NCI-H526 (cell line): ENCODE data around the gene NCKIPSD.
A peak's percentile ranks its signal among the peaks of the same experiment; 100 is the strongest.

ENCODE experiments used
- DNase-seq, 2 experiments: peaks; one replicate each; lab custom pipeline; 2025; lab: John Stamatoyannopoulos, UW

NCKIPSD gene

DNA sequence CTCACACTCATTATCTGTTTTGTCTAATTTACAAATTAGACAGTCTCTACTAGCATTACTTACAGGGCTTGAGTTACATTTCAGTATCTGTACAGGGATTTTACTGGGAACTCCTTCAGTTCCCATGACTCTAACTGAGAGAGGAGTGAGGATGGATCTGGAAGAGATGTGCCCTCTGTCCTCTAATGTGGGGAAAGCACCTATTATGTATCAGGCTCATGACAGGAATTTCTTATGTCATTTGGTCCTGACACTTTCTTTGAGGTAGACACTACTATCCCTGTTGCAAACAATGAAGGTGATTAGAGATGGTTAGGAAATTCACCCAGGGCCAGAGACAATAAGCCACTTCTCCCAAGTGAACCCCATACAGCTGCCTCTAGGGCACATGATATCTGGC lies 10.9 kb upstream of the NCKIPSD start:
- DNase-seq = no peak

GRCh38 chr3:48696156-48696555 lies 10.4 kb upstream of the NCKIPSD start:
- no peak for DNase-seq

GRCh38 chr3:48695393-48695753 lies 9.7 kb upstream of the NCKIPSD start:
- DNase-seq = no peak

DNA sequence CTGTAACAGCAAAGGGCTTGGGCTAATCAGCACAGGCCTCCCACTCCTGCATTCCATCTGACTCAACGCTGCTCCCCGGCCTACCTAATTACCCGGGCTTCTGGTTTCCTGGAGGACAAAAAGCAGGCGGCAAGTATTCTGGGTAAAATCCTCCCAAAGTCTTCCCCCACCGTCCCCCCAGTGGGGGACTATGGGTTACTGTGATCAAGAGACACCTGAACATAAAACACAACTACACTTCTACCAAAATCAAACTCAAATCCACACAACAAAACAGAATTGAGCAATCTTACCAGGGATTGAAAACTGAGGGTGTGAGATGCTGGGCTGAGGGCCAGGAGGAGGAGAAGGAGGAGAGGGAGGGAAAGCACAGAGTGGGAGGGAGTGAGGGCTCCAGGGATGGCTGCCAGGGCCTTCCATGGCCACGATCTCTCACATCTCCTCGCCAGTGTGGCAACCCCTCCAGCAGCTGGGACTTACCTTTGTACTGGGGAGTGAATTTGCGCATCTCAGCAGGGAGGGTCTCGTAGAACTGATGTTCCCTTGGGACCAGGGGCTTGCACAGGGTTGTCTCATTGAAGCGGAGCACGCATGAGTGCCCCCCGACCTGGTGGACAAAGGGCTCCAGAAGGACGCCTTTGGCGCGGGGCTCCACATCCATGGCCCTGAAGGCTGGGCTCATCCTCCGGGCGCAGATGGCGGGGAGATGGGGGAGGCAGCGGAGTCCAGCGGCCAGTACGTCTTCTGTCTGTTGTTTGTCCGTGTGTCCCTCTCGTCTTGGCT lies 9.1 kb upstream of the NCKIPSD start:
- DNase-seq = no peak

DNA sequence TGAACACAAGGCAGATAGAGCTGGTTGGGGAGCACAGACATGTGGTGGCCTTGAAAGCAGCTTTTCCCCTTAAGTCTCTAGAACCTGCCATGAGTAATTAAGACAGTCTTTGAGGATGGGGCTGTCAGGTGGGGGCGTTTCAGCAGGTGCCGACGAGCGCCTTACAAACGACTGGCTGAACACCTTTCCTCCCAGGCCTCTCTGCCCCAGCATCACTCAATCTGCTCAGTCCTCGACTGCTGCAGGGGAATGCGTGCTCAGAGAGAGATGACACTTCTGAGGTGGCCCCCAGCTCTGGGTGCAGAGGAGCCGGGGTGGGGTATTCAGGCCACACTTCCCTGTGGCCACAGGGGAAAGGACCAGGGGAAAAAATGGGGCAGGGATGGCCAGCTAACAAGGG lies 8.1 kb upstream of the NCKIPSD start:
- no peak for DNase-seq

DNA sequence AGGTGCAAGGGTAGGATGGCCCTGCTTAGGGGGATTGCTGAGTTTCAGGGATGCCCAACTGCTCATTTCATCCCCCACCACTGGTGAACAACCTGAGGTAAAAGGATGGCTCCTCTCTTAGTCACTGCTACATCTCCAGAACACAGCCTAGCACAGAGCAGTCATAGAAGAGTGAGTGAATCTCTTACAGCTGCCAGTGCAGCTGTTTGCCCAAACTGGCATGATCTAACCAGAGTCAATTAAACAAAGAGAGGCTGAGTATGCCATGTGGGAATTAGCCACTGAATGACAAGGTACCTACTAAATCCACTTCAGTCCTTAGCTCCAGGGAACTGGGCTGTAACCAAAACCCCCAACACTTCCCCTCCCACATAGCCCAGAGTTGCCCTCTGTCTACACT lies 6.8 kb upstream of the NCKIPSD start:
- no peak for DNase-seq

GRCh38 chr3:48690846-48691458 lies 5.2 kb upstream of the NCKIPSD start:
- no peak for DNase-seq

DNA sequence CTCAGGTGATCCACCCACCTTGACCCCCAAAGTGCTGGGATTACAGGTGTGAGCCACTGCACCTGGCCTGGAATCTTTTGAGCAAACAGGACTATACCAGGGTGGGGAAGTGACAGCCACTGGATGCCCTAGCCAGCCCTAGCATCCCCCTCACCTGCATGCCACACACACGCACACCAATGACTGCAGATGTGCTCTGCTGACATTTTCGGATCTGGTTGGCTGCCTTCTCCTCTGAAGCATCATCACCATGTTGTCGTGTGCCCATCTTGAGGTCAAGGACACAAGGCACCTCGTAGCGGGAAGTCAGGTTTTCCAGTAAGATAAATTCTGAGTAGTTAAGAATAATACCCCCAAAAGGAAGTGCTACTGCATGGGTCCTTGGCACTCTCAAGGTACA lies 3.7 kb upstream of the NCKIPSD start:
- no peak for DNase-seq

DNA sequence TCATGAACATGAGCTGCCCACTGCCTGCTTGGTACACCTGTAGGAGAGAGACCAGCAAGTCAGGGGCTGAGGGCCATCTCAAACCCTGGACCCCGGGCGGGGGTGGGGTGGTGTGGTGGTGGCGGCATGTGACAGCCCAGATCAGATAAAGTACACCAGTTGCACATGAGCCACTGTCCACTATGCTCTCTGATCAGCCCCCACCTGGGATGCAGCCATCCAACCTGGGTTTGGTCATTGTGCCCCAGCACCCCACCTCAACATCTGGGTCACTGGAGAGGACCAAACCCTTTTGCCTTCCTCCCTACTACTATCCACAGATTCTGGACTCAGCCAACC lies 3.0 kb upstream of the NCKIPSD start:
- no peak for DNase-seq

DNA sequence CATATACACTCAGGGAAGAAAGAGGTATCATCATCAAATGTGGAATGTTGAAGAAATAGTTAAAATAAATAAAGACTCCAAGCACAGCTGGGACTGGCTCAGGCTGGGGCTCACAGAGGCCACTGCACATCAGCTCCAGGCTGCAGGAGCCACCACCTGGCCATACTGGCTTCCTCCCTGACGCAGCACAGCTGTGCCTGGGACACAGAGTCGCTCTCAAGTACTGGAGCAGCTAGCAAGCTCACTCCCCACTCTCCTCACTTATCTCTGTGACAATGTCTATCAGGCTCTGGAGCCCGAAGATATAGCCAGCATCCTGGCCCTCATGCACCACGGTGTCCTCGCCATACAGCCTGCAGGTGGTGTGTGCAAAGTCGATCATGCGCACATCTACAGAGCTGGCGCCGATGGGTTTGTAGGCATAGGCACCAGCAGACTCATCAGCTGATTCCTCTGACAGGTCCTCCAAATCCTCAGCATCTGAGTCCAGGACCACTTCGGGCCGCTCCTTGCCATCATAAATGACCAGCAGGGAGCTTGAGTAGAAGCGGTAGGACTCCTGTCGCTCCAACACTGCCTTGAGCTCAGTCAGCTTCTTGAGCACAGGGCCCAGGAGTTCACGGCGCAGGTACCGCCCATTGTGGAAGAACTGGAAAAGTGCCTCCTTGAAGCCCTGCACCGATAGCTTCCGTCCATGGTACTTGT lies 2.5 kb upstream of the NCKIPSD start:
- DNase-seq = no peak

DNA sequence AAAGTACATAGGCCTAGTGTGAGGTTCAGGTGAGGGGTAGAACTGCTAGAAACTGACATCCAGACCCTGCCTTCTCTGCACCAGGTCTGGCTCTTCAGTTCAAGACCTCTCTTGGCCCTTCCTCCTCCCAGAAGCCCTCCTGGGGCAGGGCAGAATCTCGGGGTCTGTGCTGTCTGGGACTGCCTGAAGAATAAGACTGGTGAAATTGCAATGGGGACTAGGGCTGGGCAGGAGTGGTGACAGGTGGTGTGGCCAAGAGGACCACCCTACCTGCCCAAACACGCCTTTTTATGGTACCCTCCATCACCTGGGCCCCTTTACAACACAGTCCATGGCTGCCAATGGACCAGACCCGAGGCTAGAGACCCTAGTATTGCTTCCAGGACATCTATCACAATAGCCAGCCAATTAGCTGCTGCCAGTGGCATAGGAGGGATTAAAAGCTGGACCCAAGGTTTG lies 1.5 kb upstream of the NCKIPSD start:
- DNase-seq = no peak

GRCh38 chr3:48686538-48687219 lies 964 bp upstream of the NCKIPSD start:
- DNase-seq = no peak

GRCh38 chr3:48685293-48685602 lies 467 bp downstream of the NCKIPSD start:
- no peak for DNase-seq

DNA sequence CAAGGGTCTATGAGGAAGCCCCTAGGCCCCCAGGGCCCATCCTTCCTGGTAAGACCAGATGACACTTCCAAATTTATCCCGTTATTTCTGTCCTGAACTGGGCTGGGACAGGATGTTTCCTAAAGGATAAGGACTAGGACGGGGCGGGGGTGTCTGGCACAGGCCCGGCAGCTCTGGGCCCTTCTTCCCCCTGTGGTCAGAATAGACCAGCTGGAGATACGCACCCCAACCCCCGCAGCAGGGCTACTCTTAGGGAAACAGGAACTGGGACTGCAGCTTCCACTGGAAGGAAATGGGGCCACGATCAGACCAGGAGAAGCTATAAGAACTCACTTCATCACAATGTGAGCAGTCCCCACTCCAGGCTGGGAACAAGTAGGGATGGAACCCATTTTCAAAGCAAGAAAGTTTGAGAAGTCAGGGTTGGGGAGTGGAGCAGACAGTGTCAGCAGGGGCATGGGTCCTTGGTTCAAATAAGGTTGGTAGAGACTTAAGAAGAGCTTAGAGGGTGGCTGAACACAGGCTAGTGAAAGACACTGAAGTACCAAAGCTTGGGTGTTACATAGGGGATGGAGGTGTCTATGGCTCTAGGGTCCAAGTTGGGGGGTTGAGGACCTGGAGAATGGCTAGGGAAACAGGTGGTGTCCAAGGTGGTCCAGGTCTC lies 1.1 kb downstream of the NCKIPSD start:
- DNase-seq = peak in 1 of 2 experiments; percentile 35

- no peak for DNase-seq
Measured at GRCh38 chr3:48684054-48684349, 1.7 kb downstream of the NCKIPSD start.

DNA sequence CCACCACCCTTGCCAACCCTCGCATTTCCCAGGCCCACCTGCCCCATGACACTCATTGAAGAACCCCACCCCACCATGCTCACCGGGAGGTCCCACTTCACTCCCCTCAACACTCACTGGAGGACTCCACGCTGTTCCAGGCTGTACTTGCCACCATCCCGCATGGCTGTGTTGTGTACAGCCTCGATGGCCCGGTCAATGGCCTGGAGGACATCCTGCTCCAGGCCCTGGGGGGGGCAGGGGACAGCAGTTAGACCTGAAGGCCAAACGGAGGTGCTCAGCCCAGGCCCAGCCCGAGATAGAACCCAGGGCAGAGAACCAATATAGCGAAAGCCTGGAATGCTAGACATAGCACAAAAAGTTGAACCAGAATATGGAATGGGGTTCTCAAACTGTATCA lies 2.9 kb downstream of the NCKIPSD start:
- DNase-seq = no peak

- no peak for DNase-seq
Measured at GRCh38 chr3:48681974-48682610, 3.6 kb downstream of the NCKIPSD start.

DNA sequence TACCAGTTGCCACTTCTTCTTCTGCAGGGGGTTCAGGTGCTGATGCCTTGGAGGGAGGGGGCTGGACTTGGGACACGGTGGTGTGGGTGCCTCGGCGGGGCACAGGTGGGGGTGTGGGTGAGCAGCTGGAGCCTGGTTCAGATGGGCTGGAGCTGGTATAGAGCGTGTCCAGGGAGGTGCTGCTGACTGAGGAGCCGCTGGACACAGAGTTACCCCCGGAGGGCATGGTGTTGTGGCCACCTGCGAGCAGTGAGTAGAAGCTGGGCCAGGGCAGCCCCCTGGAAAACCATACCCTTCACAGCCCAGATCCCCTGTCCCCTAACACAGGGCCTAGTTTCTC lies 4.2 kb downstream of the NCKIPSD start:
- no peak for DNase-seq

- DNase-seq = no peak
Measured at GRCh38 chr3:48680811-48681540, 4.7 kb downstream of the NCKIPSD start.

GRCh38 chr3:48679411-48680391 lies 6.0 kb downstream of the NCKIPSD start:
- no peak for DNase-seq
